SK-N-SH (cell line): ENCODE measurements around the gene CACNA2D1. TPM values are rescaled to one million over a fixed set of nuclear protein-coding genes. Genes with fewer than 3 reads are reported as not detected.

Experiments
- CTCF ChIA-PET: fragments of 300-600, 350-600 bp; formaldehyde crosslinking; extraction: SDS; loops from one replicate; lab custom pipeline; 2021; lab: Yijun Ruan, JAX
- POLR2A ChIA-PET: fragments of 350-600 bp; sonication (Branson Sonifier 250); formaldehyde crosslinking; extraction: SDS; loops from one replicate; lab custom pipeline; 2020; ENCODE audit warnings: antibody characterized with exemption, inconsistent platforms; lab: Yijun Ruan, JAX
- DNase-seq: peaks from one replicate; pipeline ENCODE4 v3.0.0; 2012
- H2AFZ ChIP-seq: fragments of 200-600 bp; sonication (generic); 2 replicates; pipeline ENCODE4 v1.8.1; 2016; ENCODE audit warnings: antibody characterized with exemption, mild to moderate bottlenecking, low read depth
- H3F3A ChIP-seq: fragments of 200-600 bp; sonication (generic); replicated peaks from 2 replicates; pipeline ENCODE3; 2016; ENCODE audit warnings: antibody characterized with exemption, mild to moderate bottlenecking; ENCODE audit not compliant: insufficient read depth
- H3K27ac ChIP-seq, 2 experiments: fragments of 200-500 bp in 1 of 2; fragments of 200-600 bp in 1 of 2; sonication (Bioruptor generic) in 1 of 2; sonication (generic), shearing (Covaris generic) in 1 of 2; 2 replicates each; pipeline versions ENCODE4 v1.5.1 to v1.6.1; 2014 to 2016; ENCODE audit warnings: low read depth in 2 of 2, inconsistent platforms in 1 of 2, low read length in 1 of 2, mild to moderate bottlenecking in 1 of 2, mixed read lengths in 1 of 2
- H3K27me3 ChIP-seq: fragments of 200-600 bp; sonication (generic), shearing (Covaris generic); 2 replicates; pipeline ENCODE4 v1.6.1; 2016; ENCODE audit warnings: mixed run types; ENCODE audit not compliant: insufficient read depth
- H3K36me3 ChIP-seq, 2 experiments: fragments of 200-500 bp in 1 of 2; fragments of 200-600 bp in 1 of 2; sonication (Bioruptor generic) in 1 of 2; sonication (generic) in 1 of 2; replicated peaks in 1 of 2; 2 replicates each; pipeline versions ENCODE3 to v1.5.1; 2014 to 2016; ENCODE audit warnings: low read length in 1 of 2, mild to moderate bottlenecking in 1 of 2; ENCODE audit not compliant: insufficient read depth in 2 of 2, control insufficient read depth in 1 of 2
- H3K4me1 ChIP-seq, 2 experiments: fragments of 200-500 bp in 1 of 2; fragments of 200-600 bp in 1 of 2; sonication (Bioruptor generic) in 1 of 2; sonication (generic), shearing (Covaris generic) in 1 of 2; 2 replicates each; pipeline versions ENCODE4 v1.5.1 to v1.6.1; 2014 to 2016; ENCODE audit warnings: low read depth in 1 of 2, low read length in 1 of 2, mixed run types in 1 of 2; ENCODE audit not compliant: insufficient read depth in 2 of 2, control insufficient read depth in 1 of 2
- H3K4me2 ChIP-seq: fragments of 200-600 bp; sonication (generic), shearing (Covaris generic); 2 replicates; pipeline ENCODE4 v1.6.1; 2017; ENCODE audit warnings: mixed run types
- H3K4me3 ChIP-seq, 2 experiments: fragments of 200-500 bp in 1 of 2; fragments of 200-600 bp in 1 of 2; sonication (Bioruptor generic) in 1 of 2; sonication (generic), shearing (Covaris generic) in 1 of 2; 2 replicates each; pipeline versions ENCODE4 v1.5.1 to v1.8.1; 2014 to 2016; ENCODE audit warnings: low read depth in 2 of 2, inconsistent platforms in 1 of 2, low read length in 1 of 2, mild to moderate bottlenecking in 1 of 2, mixed read lengths in 1 of 2, moderate library complexity in 1 of 2
- H3K79me2 ChIP-seq: fragments of 200-600 bp; sonication (generic); 2 replicates; pipeline ENCODE4 v1.8.1; 2017; ENCODE audit warnings: mild to moderate bottlenecking; ENCODE audit not compliant: insufficient read depth
- H3K9ac ChIP-seq: fragments of 200-600 bp; sonication (generic); 2 replicates; pipeline ENCODE4 v1.6.1; 2017; ENCODE audit warnings: mixed run types
- H3K9me2 ChIP-seq: fragments of 200-600 bp; sonication (generic); 2 replicates; pipeline ENCODE4 v1.6.1; 2017; ENCODE audit warnings: mixed run types
- H3K9me3 ChIP-seq: fragments of 200-600 bp; sonication (generic); 2 replicates; pipeline ENCODE4 v1.6.1; 2017; ENCODE audit warnings: mixed run types, mild to moderate bottlenecking, moderate library complexity
- H4K20me1 ChIP-seq: fragments of 200-600 bp; sonication (generic); 2 replicates; pipeline ENCODE4 v1.6.1; 2017; ENCODE audit warnings: mild to moderate bottlenecking, mixed run types; ENCODE audit not compliant: insufficient read depth
- CHD2 ChIP-seq: fragments of 150-350 bp; IDR thresholded peaks from 2 replicates; pipeline ENCODE4 v1.6.1; 2018; ENCODE audit warnings: low read length; ENCODE audit not compliant: partially characterized antibody
- ELF1 ChIP-seq: IDR thresholded peaks from 2 replicates; pipeline ENCODE4 v1.4.0; 2012
- EP300 ChIP-seq, 2 experiments: IDR thresholded peaks; 2 replicates each; pipeline versions ENCODE4 v1.4.0 to v1.6.1; 2012; ENCODE audit warnings: borderline replicate concordance in 1 of 2, low read depth in 1 of 2, low read length in 1 of 2
- FOXJ3 ChIP-seq: sonication (generic); formaldehyde crosslinking; IDR thresholded peaks from 2 replicates; pipeline ENCODE4 v1.5.1; 2020; ENCODE audit warnings: mild to moderate bottlenecking, missing genetic modification reagents
- GABPA ChIP-seq: IDR thresholded peaks from 2 replicates; pipeline ENCODE4 v1.4.0; 2012; ENCODE audit warnings: low read depth, mild to moderate bottlenecking
- GATA2 ChIP-seq: sonication (generic); formaldehyde crosslinking; IDR thresholded peaks from 2 replicates; pipeline ENCODE4 v1.5.0; 2020; ENCODE audit warnings: mild to moderate bottlenecking, missing genetic modification reagents
- MEF2A ChIP-seq: IDR thresholded peaks from 2 replicates; pipeline ENCODE4 v1.4.0; 2012; ENCODE audit warnings: low read depth, borderline replicate concordance
- MXI1 ChIP-seq: IDR thresholded peaks from 2 replicates; pipeline ENCODE4 v1.6.1; 2012; ENCODE audit warnings: mild to moderate bottlenecking, low read depth, low read length, improper control_type of control experiment
- NFIC ChIP-seq: IDR thresholded peaks from 2 replicates; pipeline ENCODE4 v1.4.0; 2012; ENCODE audit warnings: borderline replicate concordance
- POLR2AphosphoS5 ChIP-seq: IDR thresholded peaks from 2 replicates; pipeline ENCODE4 v1.6.1; 2012; ENCODE audit warnings: low read depth, low read length
- RAD21 ChIP-seq: IDR thresholded peaks from 2 replicates; pipeline ENCODE4 v1.6.1; 2012; ENCODE audit warnings: mild to moderate bottlenecking, low read length
- RCOR1 ChIP-seq: fragments of 150-350 bp; IDR thresholded peaks from 2 replicates; pipeline ENCODE4 v1.6.1; 2017; ENCODE audit warnings: antibody characterized with exemption, low read length
- RFX5 ChIP-seq: IDR thresholded peaks from 2 replicates; pipeline ENCODE4 v1.6.1; 2012; ENCODE audit warnings: mild to moderate bottlenecking, improper control_type of control experiment, low read length
- RXRA ChIP-seq: IDR thresholded peaks from 2 replicates; pipeline ENCODE4 v1.4.0; 2012; ENCODE audit warnings: low read depth, mild to moderate bottlenecking, borderline replicate concordance
- SIN3A ChIP-seq: IDR thresholded peaks from 2 replicates; pipeline ENCODE4 v1.6.1; 2012; ENCODE audit warnings: low read depth, mild to moderate bottlenecking, low read length, moderate library complexity, borderline replicate concordance
- SMC3 ChIP-seq: IDR thresholded peaks from 2 replicates; pipeline ENCODE4 v1.6.1; 2012; ENCODE audit warnings: low read depth, low read length, improper control_type of control experiment
- TAF1 ChIP-seq: IDR thresholded peaks from 2 replicates; pipeline ENCODE4 v1.6.1; 2012; ENCODE audit warnings: low read depth, mild to moderate bottlenecking, low read length, moderate library complexity, borderline replicate concordance
- TCF12 ChIP-seq: IDR thresholded peaks from 2 replicates; pipeline ENCODE4 v1.4.0; 2012
- TEAD4 ChIP-seq: IDR thresholded peaks from 2 replicates; pipeline ENCODE4 v1.4.0; 2012; ENCODE audit warnings: mild to moderate bottlenecking, borderline replicate concordance; ENCODE audit not compliant: insufficient read depth
- YY1 ChIP-seq: IDR thresholded peaks from 2 replicates; pipeline ENCODE4 v1.4.0; 2012; ENCODE audit warnings: low read depth, mild to moderate bottlenecking
- WGBS: methylation state at CpG from one replicate; pipeline ENCODE4 v1.1.6; 2017; ENCODE audit warnings: low lambda C conversion rate; 5-methylcytosine and 5-hydroxymethylcytosine counted together
- polyA plus RNA-seq, 3 experiments: library from polyadenylated mRNA; depleted of rRNA; stranded (reverse); fragments of >200 nt; gene quantifications; 2 replicates each; pipeline ENCODE4 v1.2.3, GENCODE V29; 2012
- TF ChIP-seq, protein P1 (sequence below): IDR thresholded peaks from 2 replicates; pipeline ENCODE4; 2012
- TF ChIP-seq, protein P2 (sequence below): fragments of 150-350 bp; IDR thresholded peaks from 2 replicates; pipeline ENCODE4 v1.6.1; 2017; ENCODE audit warnings: antibody characterized with exemption, low read length, low read depth, borderline replicate concordance
- TF ChIP-seq, protein P3 (sequence below): IDR thresholded peaks from 2 replicates; pipeline ENCODE4 v1.4.0; 2012; ENCODE audit warnings: low read depth, borderline replicate concordance
- TF ChIP-seq, protein P4 (sequence below): fragments of 200-600 bp; sonication (generic); IDR thresholded peaks from 2 replicates; pipeline ENCODE4 v1.6.1; 2017; ENCODE audit warnings: antibody characterized with exemption, mild to moderate bottlenecking, moderate library complexity

Gene CACNA2D1
- polyA plus RNA-seq, 1 of the 3 experiments (the other 2 are of a cell fraction), result 3.4 TPM

DNA sequence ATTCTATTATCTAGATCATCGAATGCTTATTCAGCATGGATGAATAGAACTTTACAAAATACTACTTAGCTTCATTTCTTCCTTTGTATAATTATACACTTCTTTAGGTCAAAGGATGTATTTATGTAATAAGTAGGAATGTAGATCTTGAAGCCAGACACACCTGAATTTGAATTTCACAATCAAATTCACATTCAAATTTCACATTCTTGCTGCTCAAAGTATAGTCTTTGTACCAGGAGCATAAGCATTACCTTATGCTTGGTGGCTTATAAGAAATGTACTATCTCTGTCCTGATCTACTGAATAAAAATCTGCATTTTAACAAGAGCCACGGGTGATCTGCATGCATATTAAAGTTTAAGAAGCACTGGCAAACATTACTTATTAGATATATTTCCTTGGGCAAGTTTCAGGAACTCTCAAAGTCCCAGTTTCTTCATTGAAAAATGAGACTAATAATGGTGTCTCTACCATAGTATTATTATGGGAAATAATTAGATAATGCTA lies 112.8 kb downstream of the CACNA2D1 start:
- POLR2A ChIA-PET, result no interaction called here
- H3K9me3 ChIP-seq, result no peaks in the 10 kb centered on the region
- DNase-seq, result no peak

DNA sequence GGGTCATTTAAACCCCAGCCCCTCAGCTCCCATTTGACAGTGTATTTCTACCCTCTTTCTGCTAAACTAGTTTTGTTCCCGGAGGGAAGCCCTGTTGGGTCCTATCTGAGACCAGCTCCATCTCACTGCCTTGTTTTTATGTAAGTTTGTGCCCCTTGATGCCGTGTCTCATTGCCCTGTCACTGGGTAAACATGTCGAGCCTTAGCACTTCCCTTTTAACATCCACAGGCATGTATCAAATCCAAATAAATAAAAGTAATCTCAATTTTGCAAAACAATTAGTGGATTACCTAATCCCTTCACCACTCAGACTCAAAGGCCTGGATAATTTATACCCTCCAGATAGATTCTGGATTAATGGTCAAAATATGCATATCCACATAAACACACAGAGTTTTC lies 115.7 kb downstream of the CACNA2D1 start:
- CTCF ChIA-PET, result interaction anchor here (0.6 to 1.7 kb wide), 6 partner anchors 11 to 245 kb away, joined by 3 read pairs; no protein-coding TSS in a partner anchor
- H3K4me1 ChIP-seq, result peaks cover 0 to 24% of the 10 kb centered on the region in 2 experiments; a peak in 2 of 4 replicates
- no peak for TF ChIP-seq TAF1
- TF ChIP-seq, protein P1, sequence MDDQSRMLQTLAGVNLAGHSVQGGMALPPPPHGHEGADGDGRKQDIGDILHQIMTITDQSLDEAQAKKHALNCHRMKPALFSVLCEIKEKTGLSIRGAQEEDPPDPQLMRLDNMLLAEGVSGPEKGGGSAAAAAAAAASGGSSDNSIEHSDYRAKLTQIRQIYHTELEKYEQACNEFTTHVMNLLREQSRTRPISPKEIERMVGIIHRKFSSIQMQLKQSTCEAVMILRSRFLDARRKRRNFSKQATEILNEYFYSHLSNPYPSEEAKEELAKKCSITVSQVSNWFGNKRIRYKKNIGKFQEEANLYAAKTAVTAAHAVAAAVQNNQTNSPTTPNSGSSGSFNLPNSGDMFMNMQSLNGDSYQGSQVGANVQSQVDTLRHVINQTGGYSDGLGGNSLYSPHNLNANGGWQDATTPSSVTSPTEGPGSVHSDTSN, result no peak
- TF ChIP-seq MEF2A, result no peak
- no peak for TF ChIP-seq CHD2
- TF ChIP-seq, protein P2, sequence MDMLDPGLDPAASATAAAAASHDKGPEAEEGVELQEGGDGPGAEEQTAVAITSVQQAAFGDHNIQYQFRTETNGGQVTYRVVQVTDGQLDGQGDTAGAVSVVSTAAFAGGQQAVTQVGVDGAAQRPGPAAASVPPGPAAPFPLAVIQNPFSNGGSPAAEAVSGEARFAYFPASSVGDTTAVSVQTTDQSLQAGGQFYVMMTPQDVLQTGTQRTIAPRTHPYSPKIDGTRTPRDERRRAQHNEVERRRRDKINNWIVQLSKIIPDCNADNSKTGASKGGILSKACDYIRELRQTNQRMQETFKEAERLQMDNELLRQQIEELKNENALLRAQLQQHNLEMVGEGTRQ, result no peak
- TF ChIP-seq RXRA, result no peak
- TF ChIP-seq SIN3A, result no peak
- TF ChIP-seq MXI1, result no peak
- no peak for TF ChIP-seq TCF12
- no peak for TF ChIP-seq FOXJ3 (CRISPR knock-in tag)
- no peak for TF ChIP-seq GATA2
- TF ChIP-seq EP300 (IDR thresholded peaks at IDR 0.05; ENCODE audit: borderline replicate concordance in 1 of 2, low read depth in 1 of 2, low read length in 1 of 2), result no peak
- no peak for TF ChIP-seq TEAD4
- no peak for TF ChIP-seq POLR2AphosphoS5
- no peak for TF ChIP-seq RFX5
- no peak for TF ChIP-seq SMC3
- TF ChIP-seq RCOR1, result no peak

More for the DNA sequence above, 112.8 kb downstream of the CACNA2D1 start:
- Histone ChIP-seq H4K20me1 (no peaks in the 10 kb centered on the region), H3K9me2 (no peaks in the 10 kb centered on the region), H3K4me2 (no peak overlapping the region), H3K27me3 (no peaks in the 10 kb centered on the region), H2AFZ (no peak overlapping the region), H3K79me2 (no peaks in the 10 kb centered on the region), H3F3A (no peaks in the 10 kb centered on the region), H3K9ac (no peak overlapping the region), H3K27ac (peak overlapping the region in 1 of 2 experiments; percentile 62; a peak in 2 of 4 replicates), H3K4me1 (peaks cover 0 to 28% of the 10 kb centered on the region in 2 experiments; a peak in 2 of 4 replicates), H3K36me3 (peaks cover 13 to 18% of the 10 kb centered on the region in 2 experiments), H3K4me3 (no peak overlapping the region)
- TF ChIP-seq ELF1, result no peak
- no peak for TF ChIP-seq TEAD4
- TF ChIP-seq, protein P3, sequence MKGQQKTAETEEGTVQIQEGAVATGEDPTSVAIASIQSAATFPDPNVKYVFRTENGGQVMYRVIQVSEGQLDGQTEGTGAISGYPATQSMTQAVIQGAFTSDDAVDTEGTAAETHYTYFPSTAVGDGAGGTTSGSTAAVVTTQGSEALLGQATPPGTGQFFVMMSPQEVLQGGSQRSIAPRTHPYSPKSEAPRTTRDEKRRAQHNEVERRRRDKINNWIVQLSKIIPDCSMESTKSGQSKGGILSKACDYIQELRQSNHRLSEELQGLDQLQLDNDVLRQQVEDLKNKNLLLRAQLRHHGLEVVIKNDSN, result no peak
- no peak for TF ChIP-seq RCOR1
- TF ChIP-seq YY1, result no peak
- TF ChIP-seq GABPA, result no peak
- TF ChIP-seq NFIC, result no peak
- TF ChIP-seq RAD21, result no peak
- TF ChIP-seq TCF12, result no peak
- TF ChIP-seq, protein P4, sequence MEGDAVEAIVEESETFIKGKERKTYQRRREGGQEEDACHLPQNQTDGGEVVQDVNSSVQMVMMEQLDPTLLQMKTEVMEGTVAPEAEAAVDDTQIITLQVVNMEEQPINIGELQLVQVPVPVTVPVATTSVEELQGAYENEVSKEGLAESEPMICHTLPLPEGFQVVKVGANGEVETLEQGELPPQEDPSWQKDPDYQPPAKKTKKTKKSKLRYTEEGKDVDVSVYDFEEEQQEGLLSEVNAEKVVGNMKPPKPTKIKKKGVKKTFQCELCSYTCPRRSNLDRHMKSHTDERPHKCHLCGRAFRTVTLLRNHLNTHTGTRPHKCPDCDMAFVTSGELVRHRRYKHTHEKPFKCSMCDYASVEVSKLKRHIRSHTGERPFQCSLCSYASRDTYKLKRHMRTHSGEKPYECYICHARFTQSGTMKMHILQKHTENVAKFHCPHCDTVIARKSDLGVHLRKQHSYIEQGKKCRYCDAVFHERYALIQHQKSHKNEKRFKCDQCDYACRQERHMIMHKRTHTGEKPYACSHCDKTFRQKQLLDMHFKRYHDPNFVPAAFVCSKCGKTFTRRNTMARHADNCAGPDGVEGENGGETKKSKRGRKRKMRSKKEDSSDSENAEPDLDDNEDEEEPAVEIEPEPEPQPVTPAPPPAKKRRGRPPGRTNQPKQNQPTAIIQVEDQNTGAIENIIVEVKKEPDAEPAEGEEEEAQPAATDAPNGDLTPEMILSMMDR, result no peak
- CTCF ChIA-PET, result interaction anchor here (0.9 to 2.1 kb wide), 5 partner anchors 10 to 286 kb away, joined by 3 to 6 read pairs (median 5); no protein-coding TSS in a partner anchor
- WGBS, result 78% methylated on average over 2 of the region's 2 CpGs

More for the DNA sequence above, 115.7 kb downstream of the CACNA2D1 start:
- Histone ChIP-seq H3K4me3 (no peak overlapping the region), H2AFZ (no peak overlapping the region), H4K20me1 (no peaks in the 10 kb centered on the region), H3K27ac (no peak overlapping the region), H3K4me2 (no peak overlapping the region), H3K27me3 (no peaks in the 10 kb centered on the region), H3K9me3 (no peaks in the 10 kb centered on the region), H3F3A (no peaks in the 10 kb centered on the region), H3K9ac (no peak overlapping the region), H3K36me3 (peaks cover 4 to 5% of the 10 kb centered on the region in 2 experiments), H3K79me2 (no peaks in the 10 kb centered on the region), H3K9me2 (no peaks in the 10 kb centered on the region)
- DNase-seq, result no peak
- POLR2A ChIA-PET, result no interaction called here
- 69% methylated on average over 3 of the region's 3 CpGs for WGBS
